Renal pelvis (tissue), 4 donors: ENCODE results near the gene ALDH18A1. TPM values are rescaled to one million over a fixed set of nuclear protein-coding genes. Genes with fewer than 3 reads are reported as not detected.
A peak's percentile ranks its signal among the peaks of the same experiment; 100 is the strongest.
"Not testable (repeated sequence)": the region's sequence is repeated elsewhere in the genome, so short reads cannot be mapped to it uniquely, and the experiment has no call there.

Source experiments
- DNase-seq: peaks from one replicate; pipeline ENCODE4 v3.0.0-alpha.2; 2013
- polyA plus RNA-seq, 3 donors: library from polyadenylated mRNA; unstranded; fragments of 120-200 nt; gene quantifications; one replicate each; pipeline ENCODE4 v1.2.1, GENCODE V29; 2013; ENCODE audit not compliant: insufficient read length in 3 of 3

Gene ALDH18A1
- polyA plus RNA-seq, 3 donors: 72.7 to 82.9 (median 82.2) TPM

GRCh38 chr10:95655571-95656290 is 780 bp downstream of the ALDH18A1 start:
- peak; percentile 12 for DNase-seq

GRCh38 chr10:95653895-95654294 is 2.6 kb downstream of the ALDH18A1 start:
- no peak for DNase-seq

- DNase-seq: no peak
These were observed 5.0 kb downstream of the ALDH18A1 start for GRCh38 chr10:95651346-95652060.

GRCh38 chr10:95650232-95650631 is 6.3 kb downstream of the ALDH18A1 start:
- no peak for DNase-seq

- no peak for DNase-seq
These were observed 8.4 kb downstream of the ALDH18A1 start for GRCh38 chr10:95648138-95648537.

- no peak for DNase-seq
These were observed 10.4 kb downstream of the ALDH18A1 start for GRCh38 chr10:95646160-95646559.

GRCh38 chr10:95644901-95645300 is 11.6 kb downstream of the ALDH18A1 start:
- DNase-seq: no peak

GRCh38 chr10:95640891-95641315 is 15.6 kb downstream of the ALDH18A1 start:
- DNase-seq: no peak

GRCh38 chr10:95637911-95638310 is 18.6 kb downstream of the ALDH18A1 start:
- DNase-seq: no peak

- DNase-seq: no peak
These were observed 19.4 kb downstream of the ALDH18A1 start for GRCh38 chr10:95637140-95637539.

GRCh38 chr10:95635319-95635733 is 21.2 kb downstream of the ALDH18A1 start:
- DNase-seq: no peak

GRCh38 chr10:95628786-95629185 is 27.7 kb downstream of the ALDH18A1 start:
- peak; percentile 34 for DNase-seq

GRCh38 chr10:95626500-95626899 is 30.0 kb downstream of the ALDH18A1 start:
- DNase-seq: no peak

- not testable (repeated sequence) for DNase-seq
These were observed 36.1 kb downstream of the ALDH18A1 start for GRCh38 chr10:95620415-95620814.

- DNase-seq: no peak
These were observed 38.4 kb downstream of the ALDH18A1 start for GRCh38 chr10:95618101-95618500.

GRCh38 chr10:95616446-95616845 is 40.1 kb downstream of the ALDH18A1 start:
- DNase-seq: no peak

GRCh38 chr10:95613330-95613729 is 43.2 kb downstream of the ALDH18A1 start:
- no peak for DNase-seq

GRCh38 chr10:95610727-95611126 is 45.8 kb downstream of the ALDH18A1 start:
- DNase-seq: no peak

GRCh38 chr10:95606922-95607321 is 49.6 kb downstream of the ALDH18A1 start:
- no peak for DNase-seq

- no peak for DNase-seq
These were observed 51.3 kb downstream of the ALDH18A1 start for GRCh38 chr10:95605163-95605562.

- no peak for DNase-seq
These were observed 51.9 kb downstream of the ALDH18A1 start for GRCh38 chr10:95604630-95605029.

GRCh38 chr10:95602382-95602781 is 54.1 kb downstream of the ALDH18A1 start:
- DNase-seq: no peak

GRCh38 chr10:95601116-95601719 is 55.3 kb downstream of the ALDH18A1 start:
- DNase-seq: peak; percentile 92
